AML-193 (cell line): ENCODE measurements around the gene DEFB131A.
"Not testable (repeated sequence)": the region's sequence is repeated elsewhere in the genome, so short reads cannot be mapped to it uniquely, and the experiment has no call there.

ENCODE experiments used
- DNase-seq, 2 experiments: peaks; one replicate each; lab custom pipeline; 2025; lab: John Stamatoyannopoulos, UW

The DEFB131A gene

GRCh38 chr4:9444114-9444513, at the start of gene DEFB131A:
TSS of gene DEFB131A (plus strand) at chr4:9444414. CDS start at chr4:9444534, 120 bp downstream.
- not testable (repeated sequence) for DNase-seq

GRCh38 chr4:9405774-9406173, 38.4 kb upstream of the DEFB131A start:
- DNase-seq = not testable (repeated sequence)

GRCh38 chr4:9406491-9406890, 37.7 kb upstream of the DEFB131A start:
- not testable (repeated sequence) for DNase-seq

GRCh38 chr4:9409793-9410192, 34.4 kb upstream of the DEFB131A start:
- DNase-seq = no peak

GRCh38 chr4:9421884-9422455, 22.2 kb upstream of the DEFB131A start:
- not testable (repeated sequence) for DNase-seq

GRCh38 chr4:9425916-9426315, 18.3 kb upstream of the DEFB131A start:
- not testable (repeated sequence) for DNase-seq

GRCh38 chr4:9430061-9430460, 14.2 kb upstream of the DEFB131A start:
- not testable (repeated sequence) for DNase-seq

- not testable (repeated sequence) for DNase-seq
Measured at GRCh38 chr4:9433320-9433719, 10.9 kb upstream of the DEFB131A start.

- not testable (repeated sequence) for DNase-seq
Measured at GRCh38 chr4:9436728-9437127, 7.5 kb upstream of the DEFB131A start.

- DNase-seq = not testable (repeated sequence)
Measured at GRCh38 chr4:9442355-9442754, 1.9 kb upstream of the DEFB131A start.

GRCh38 chr4:9444681-9445080, 467 bp downstream of the DEFB131A start:
- not testable (repeated sequence) for DNase-seq

GRCh38 chr4:9452251-9452650, 8.0 kb downstream of the DEFB131A start:
- DNase-seq = not testable (repeated sequence)

- DNase-seq = not testable (repeated sequence)
Measured at GRCh38 chr4:9454284-9454683, 10.1 kb downstream of the DEFB131A start.

GRCh38 chr4:9455046-9455445, 10.8 kb downstream of the DEFB131A start:
- not testable (repeated sequence) for DNase-seq

- DNase-seq = not testable (repeated sequence)
Measured at GRCh38 chr4:9479466-9479865, 35.3 kb downstream of the DEFB131A start.

- not testable (repeated sequence) for DNase-seq
Measured at GRCh38 chr4:9480066-9480465, 35.9 kb downstream of the DEFB131A start.

GRCh38 chr4:9482871-9483270, 38.7 kb downstream of the DEFB131A start:
- not testable (repeated sequence) for DNase-seq

GRCh38 chr4:9483682-9484081, 39.5 kb downstream of the DEFB131A start:
- DNase-seq = not testable (repeated sequence)

- DNase-seq = not testable (repeated sequence)
Measured at GRCh38 chr4:9486880-9487279, 42.7 kb downstream of the DEFB131A start.

- DNase-seq = not testable (repeated sequence)
Measured at GRCh38 chr4:9488796-9489195, 44.6 kb downstream of the DEFB131A start.

GRCh38 chr4:9490496-9490895, 46.3 kb downstream of the DEFB131A start:
- not testable (repeated sequence) for DNase-seq

GRCh38 chr4:9490986-9491385, 46.8 kb downstream of the DEFB131A start:
- not testable (repeated sequence) for DNase-seq

- not testable (repeated sequence) for DNase-seq
Measured at GRCh38 chr4:9493589-9493988, 49.4 kb downstream of the DEFB131A start.
